NB4 (cell line): ENCODE results near the gene INPP5A.
A peak's percentile ranks its signal among the peaks of the same experiment; 100 is the strongest.

Source experiments
- CTCF ChIP-seq: IDR thresholded peaks from one replicate; pipeline ENCODE4 v1.5.1; 2012; ENCODE audit warnings: low read depth, low read length
- MAX ChIP-seq: IDR thresholded peaks from 2 replicates; pipeline ENCODE4 v1.6.1; 2011; ENCODE audit warnings: low read depth, low read length

GRCh38 chr10:132571650-132572544, 34.3 kb downstream of the INPP5A start:
- peak; percentile 23 for TF ChIP-seq CTCF
- peak; percentile 93 for TF ChIP-seq MAX
